DOHH2 (cell line): ENCODE data around the gene KIF6.

Experiments used
- H3F3A ChIP-seq: fragments of 200-600 bp; sonication (generic), shearing (Covaris generic); 2 replicates; pipeline ENCODE4 v1.6.0; 2016; ENCODE audit warnings: antibody characterized with exemption, mild to moderate bottlenecking; ENCODE audit not compliant: control insufficient read depth, insufficient read depth
- H3K27ac ChIP-seq: fragments of 200-600 bp; sonication (generic); 2 replicates; pipeline ENCODE4 v1.5.1; 2014; ENCODE audit warnings: low read depth, mild to moderate bottlenecking, low read length, moderate library complexity
- H3K27me3 ChIP-seq: fragments of 200-600 bp; sonication (generic); 2 replicates; pipeline ENCODE4 v1.6.1; 2014; ENCODE audit warnings: mild to moderate bottlenecking, low read length, mixed read lengths; ENCODE audit not compliant: control insufficient read depth
- H3K36me3 ChIP-seq: fragments of 200-600 bp; sonication (generic); 2 replicates; pipeline ENCODE4 v1.6.1; 2014; ENCODE audit warnings: mild to moderate bottlenecking, low read length, moderate library complexity, mixed read lengths; ENCODE audit not compliant: control insufficient read depth
- H3K4me1 ChIP-seq: fragments of 200-600 bp; sonication (generic); 2 replicates; pipeline ENCODE4 v1.6.1; 2014; ENCODE audit warnings: mild to moderate bottlenecking, low read length, mixed read lengths; ENCODE audit not compliant: control insufficient read depth
- H3K4me2 ChIP-seq: fragments of 200-600 bp; sonication (generic); 2 replicates; pipeline ENCODE4 v1.6.0; 2014; ENCODE audit warnings: mild to moderate bottlenecking, low read length, moderate library complexity
- H3K4me3 ChIP-seq: fragments of 200-600 bp; sonication (generic); 2 replicates; pipeline ENCODE4 v1.5.1; 2014; ENCODE audit warnings: mild to moderate bottlenecking, low read length, mixed read lengths
- H3K79me2 ChIP-seq: fragments of 200-600 bp; sonication (generic); 2 replicates; pipeline ENCODE4 v1.6.1; 2014; ENCODE audit warnings: mild to moderate bottlenecking, low read length, mixed read lengths; ENCODE audit not compliant: control insufficient read depth
- H3K9me2 ChIP-seq: fragments of 200-600 bp; sonication (generic); replicated peaks from 2 replicates; pipeline ENCODE4 v1.6.1; 2014; ENCODE audit warnings: mild to moderate bottlenecking, low read length, mixed read lengths; ENCODE audit not compliant: control insufficient read depth
- H3K9me3 ChIP-seq: fragments of 200-600 bp; sonication (generic); 2 replicates; pipeline ENCODE4 v1.6.1; 2014; ENCODE audit warnings: antibody characterized with exemption, low read length, mixed read lengths; ENCODE audit not compliant: control insufficient read depth, insufficient read depth
- H4K20me1 ChIP-seq: fragments of 200-600 bp; sonication (generic); 2 replicates; pipeline ENCODE4 v1.6.0; 2014; ENCODE audit warnings: low read depth, mild to moderate bottlenecking, antibody characterized with exemption, low read length, moderate library complexity; ENCODE audit not compliant: control insufficient read depth, insufficient read depth
- EZH2phosphoT487 ChIP-seq: fragments of 200-600 bp; sonication (generic); IDR thresholded peaks from 2 replicates; pipeline ENCODE4 v1.6.1; 2017; ENCODE audit warnings: borderline replicate concordance, mild to moderate bottlenecking, antibody characterized with exemption, low read length, moderate library complexity, mixed read lengths
- TF ChIP-seq, protein P1 (sequence below): fragments of 200-600 bp; sonication (generic); IDR thresholded peaks from one replicate; pipeline ENCODE4 v1.5.1; 2014; ENCODE audit warnings: antibody characterized with exemption, mild to moderate bottlenecking, low read depth, low read length; ENCODE audit not compliant: poor library complexity, severe bottlenecking

The KIF6 gene

GRCh38 chr6:39388606-39389483, 336.4 kb downstream of the KIF6 start:
- Histone ChIP-seq H3F3A (no peaks in the 10 kb centered on the region), H3K4me2 (no peak overlapping the region), H3K27me3 (no peaks in the 10 kb centered on the region), H3K9me2 (no peaks in the 10 kb centered on the region), H4K20me1 (no peaks in the 10 kb centered on the region), H3K27ac (no peak overlapping the region), H3K79me2 (no peaks in the 10 kb centered on the region), H3K9me3 (no peaks in the 10 kb centered on the region), H3K4me3 (no peak overlapping the region), H3K4me1 (no peaks in the 10 kb centered on the region), H3K36me3 (no peaks in the 10 kb centered on the region)
- TF ChIP-seq, protein P1, sequence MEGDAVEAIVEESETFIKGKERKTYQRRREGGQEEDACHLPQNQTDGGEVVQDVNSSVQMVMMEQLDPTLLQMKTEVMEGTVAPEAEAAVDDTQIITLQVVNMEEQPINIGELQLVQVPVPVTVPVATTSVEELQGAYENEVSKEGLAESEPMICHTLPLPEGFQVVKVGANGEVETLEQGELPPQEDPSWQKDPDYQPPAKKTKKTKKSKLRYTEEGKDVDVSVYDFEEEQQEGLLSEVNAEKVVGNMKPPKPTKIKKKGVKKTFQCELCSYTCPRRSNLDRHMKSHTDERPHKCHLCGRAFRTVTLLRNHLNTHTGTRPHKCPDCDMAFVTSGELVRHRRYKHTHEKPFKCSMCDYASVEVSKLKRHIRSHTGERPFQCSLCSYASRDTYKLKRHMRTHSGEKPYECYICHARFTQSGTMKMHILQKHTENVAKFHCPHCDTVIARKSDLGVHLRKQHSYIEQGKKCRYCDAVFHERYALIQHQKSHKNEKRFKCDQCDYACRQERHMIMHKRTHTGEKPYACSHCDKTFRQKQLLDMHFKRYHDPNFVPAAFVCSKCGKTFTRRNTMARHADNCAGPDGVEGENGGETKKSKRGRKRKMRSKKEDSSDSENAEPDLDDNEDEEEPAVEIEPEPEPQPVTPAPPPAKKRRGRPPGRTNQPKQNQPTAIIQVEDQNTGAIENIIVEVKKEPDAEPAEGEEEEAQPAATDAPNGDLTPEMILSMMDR, result no peak
- TF ChIP-seq EZH2phosphoT487, result no peak

- Histone ChIP-seq H3K27me3 (no peaks in the 10 kb centered on the region), H3K9me2 (no peaks in the 10 kb centered on the region), H3K4me1 (no peaks in the 10 kb centered on the region), H3K9me3 (no peaks in the 10 kb centered on the region), H3K4me2 (no peak overlapping the region), H4K20me1 (no peaks in the 10 kb centered on the region), H3K27ac (no peak overlapping the region), H3F3A (no peaks in the 10 kb centered on the region), H3K36me3 (no peaks in the 10 kb centered on the region), H3K79me2 (no peaks in the 10 kb centered on the region), H3K4me3 (no peak overlapping the region)
- TF ChIP-seq, protein P1, result no peak
- no peak for TF ChIP-seq EZH2phosphoT487
These were observed 337.4 kb downstream of the KIF6 start for GRCh38 chr6:39387785-39388184.

GRCh38 chr6:39386487-39386886, 338.7 kb downstream of the KIF6 start:
- Histone ChIP-seq H3K4me3 (no peak overlapping the region), H3K4me2 (no peak overlapping the region), H3K9me3 (no peaks in the 10 kb centered on the region), H3F3A (no peaks in the 10 kb centered on the region), H3K9me2 (no peaks in the 10 kb centered on the region), H4K20me1 (no peaks in the 10 kb centered on the region), H3K79me2 (no peaks in the 10 kb centered on the region), H3K27me3 (no peaks in the 10 kb centered on the region), H3K4me1 (no peaks in the 10 kb centered on the region), H3K27ac (no peak overlapping the region), H3K36me3 (no peaks in the 10 kb centered on the region)
- TF ChIP-seq, protein P1, result no peak
- TF ChIP-seq EZH2phosphoT487, result no peak
